IMR-90 (cell line): Measurements from ENCODE around the gene NCKAP5. TPM values are rescaled to one million over a fixed set of nuclear protein-coding genes. Genes with fewer than 3 reads are reported as not detected.

Source experiments
- ATAC-seq: fragments of 200-7000 bp; cut with Tn5 transposase; 2 replicates; pipeline ENCODE4 v1.9.1; 2020; ENCODE audit warnings: low read depth, mild to moderate bottlenecking, moderate library complexity
- BruUV-seq: library from RNA; stranded (reverse); fragments of 400-500 nt; replicated peaks from 2 replicates; lab custom pipeline; 2021; lab: Mats Ljungman, UMichigan
- CTCF ChIA-PET: fragments of 300-600 bp; formaldehyde crosslinking; extraction: SDS; loops from one replicate; lab custom pipeline; 2021; ENCODE audit warnings: antibody characterized with exemption; lab: Yijun Ruan, JAX
- POLR2A ChIA-PET: fragments of 300-600 bp; sonication (Branson Sonifier 250); formaldehyde crosslinking; loops from one replicate; lab custom pipeline; 2022; ENCODE audit warnings: antibody characterized with exemption; ENCODE audit not compliant: unreplicated experiment; lab: Charles Lee
- DNase-seq: peaks from one replicate; pipeline ENCODE4 v3.0.0; 2013
- H2AFZ ChIP-seq: replicated peaks from 2 replicates; pipeline ENCODE3; 2013; ENCODE audit warnings: low read length, mild to moderate bottlenecking; ENCODE audit not compliant: poor library complexity
- H2AK5ac ChIP-seq: 2 replicates; pipeline ENCODE4 v1.6.1; 2013; ENCODE audit warnings: low read depth, low read length, inconsistent platforms
- H2AK9ac ChIP-seq: replicated peaks from 2 replicates; pipeline ENCODE3; 2013; ENCODE audit warnings: mild to moderate bottlenecking, low read depth, low read length, moderate library complexity; ENCODE audit not compliant: poor library complexity
- H2BK120ac ChIP-seq: 2 replicates; pipeline ENCODE4 v1.6.1; 2013; ENCODE audit warnings: low read depth, low read length, inconsistent platforms
- H2BK15ac ChIP-seq: 3 replicates; pipeline ENCODE4 v1.6.1; 2013; ENCODE audit warnings: low read depth, low read length, inconsistent platforms
- H2BK20ac ChIP-seq: 2 replicates; pipeline ENCODE4 v1.6.1; 2013; ENCODE audit warnings: low read depth, mild to moderate bottlenecking, inconsistent platforms, low read length, moderate library complexity
- H2BK5ac ChIP-seq: 2 replicates; pipeline ENCODE4 v1.6.1; 2013; ENCODE audit warnings: mild to moderate bottlenecking, low read depth, low read length, inconsistent platforms; ENCODE audit not compliant: poor library complexity, severe bottlenecking
- H3K14ac ChIP-seq: replicated peaks from 2 replicates; pipeline ENCODE4 v1.6.1; 2013; ENCODE audit warnings: low read depth, low read length, inconsistent platforms
- H3K18ac ChIP-seq: 2 replicates; pipeline ENCODE4 v1.6.1; 2013; ENCODE audit warnings: low read depth, low read length, control low read depth
- H3K23ac ChIP-seq: 2 replicates; pipeline ENCODE4 v1.6.1; 2013; ENCODE audit warnings: low read depth, low read length, inconsistent platforms
- H3K27ac ChIP-seq: 2 replicates; pipeline ENCODE4 v1.5.1; 2013; ENCODE audit warnings: mild to moderate bottlenecking, control low read depth, low read length; ENCODE audit not compliant: insufficient read depth
- H3K27me3 ChIP-seq: 2 replicates; pipeline ENCODE4 v1.6.1; 2013; ENCODE audit warnings: low read length; ENCODE audit not compliant: control insufficient read depth, insufficient read depth
- H3K36me3 ChIP-seq: 2 replicates; pipeline ENCODE4 v1.6.1; 2013; ENCODE audit warnings: low read length, mixed read lengths; ENCODE audit not compliant: control insufficient read depth, insufficient read depth
- H3K4ac ChIP-seq: 2 replicates; pipeline ENCODE4 v1.6.1; 2013; ENCODE audit warnings: low read depth, low read length, inconsistent platforms
- H3K4me1 ChIP-seq: 2 replicates; pipeline ENCODE4 v1.6.1; 2013; ENCODE audit warnings: low read length, mixed read lengths; ENCODE audit not compliant: control insufficient read depth, insufficient read depth
- H3K4me2 ChIP-seq: 2 replicates; pipeline ENCODE4 v1.6.1; 2013; ENCODE audit warnings: low read depth, mild to moderate bottlenecking, control low read depth, low read length, moderate library complexity
- H3K4me3 ChIP-seq: 2 replicates; pipeline ENCODE4 v1.5.1; 2013; ENCODE audit warnings: low read depth, mild to moderate bottlenecking, control low read depth, low read length, moderate library complexity; ENCODE audit not compliant: insufficient read depth
- H3K56ac ChIP-seq: 2 replicates; pipeline ENCODE4 v1.6.1; 2013; ENCODE audit warnings: low read length, inconsistent platforms; ENCODE audit not compliant: insufficient read depth; ENCODE audit errors: extremely low read depth
- H3K79me1 ChIP-seq, 2 experiments: 2 replicates each; pipeline ENCODE4 v1.6.1; 2013; ENCODE audit warnings: low read length in 2 of 2, inconsistent platforms in 1 of 2, low read depth in 1 of 2
- H3K9ac ChIP-seq: 2 replicates; pipeline ENCODE4 v1.6.1; 2013; ENCODE audit warnings: low read depth, low read length, control low read depth
- H3K9me1 ChIP-seq: 2 replicates; pipeline ENCODE4 v1.6.1; 2013; ENCODE audit warnings: low read length, inconsistent platforms; ENCODE audit not compliant: insufficient read depth
- H3K9me3 ChIP-seq: 2 replicates; pipeline ENCODE4 v1.6.1; 2013; ENCODE audit warnings: low read length; ENCODE audit not compliant: control insufficient read depth, insufficient read depth
- H4K20me1 ChIP-seq: 2 replicates; pipeline ENCODE4 v1.6.1; 2013; ENCODE audit warnings: low read length, inconsistent platforms; ENCODE audit not compliant: insufficient read depth
- H4K5ac ChIP-seq: 2 replicates; pipeline ENCODE4 v1.6.1; 2013; ENCODE audit warnings: mild to moderate bottlenecking, low read depth, low read length, control low read depth
- H4K8ac ChIP-seq, 2 experiments: 2 replicates each; pipeline ENCODE4 v1.6.1; 2013; ENCODE audit warnings: low read depth in 2 of 2, low read length in 2 of 2, control low read depth in 1 of 2, inconsistent platforms in 1 of 2
- H4K91ac ChIP-seq: 2 replicates; pipeline ENCODE4 v1.6.1; 2013; ENCODE audit warnings: low read depth, low read length, inconsistent platforms; ENCODE audit not compliant: insufficient read depth
- BHLHE40 ChIP-seq: fragments of 150-350 bp; IDR thresholded peaks from 2 replicates; pipeline ENCODE4 v1.6.1; 2016; ENCODE audit warnings: mild to moderate bottlenecking, low read depth, low read length
- CEBPB ChIP-seq: IDR thresholded peaks from 2 replicates; pipeline ENCODE4 v1.6.1; 2012; ENCODE audit warnings: low read depth, low read length, improper control_type of control experiment
- CHD1 ChIP-seq: IDR thresholded peaks from 2 replicates; pipeline ENCODE4 v1.6.1; 2012; ENCODE audit warnings: low read depth, low read length, improper control_type of control experiment
- FOS ChIP-seq: fragments of 150-350 bp; IDR thresholded peaks from 2 replicates; pipeline ENCODE4 v1.6.1; 2016; ENCODE audit warnings: low read depth, low read length
- MAFK ChIP-seq: IDR thresholded peaks from 2 replicates; pipeline ENCODE4 v1.6.1; 2012; ENCODE audit warnings: low read depth, low read length, improper control_type of control experiment
- MAZ ChIP-seq: IDR thresholded peaks from 2 replicates; pipeline ENCODE4 v1.6.1; 2012; ENCODE audit warnings: low read depth, mild to moderate bottlenecking, low read length, improper control_type of control experiment, moderate library complexity, borderline replicate concordance
- MXI1 ChIP-seq: IDR thresholded peaks from 2 replicates; pipeline ENCODE4 v1.6.1; 2012; ENCODE audit warnings: low read depth, mild to moderate bottlenecking, low read length, moderate library complexity, borderline replicate concordance
- NFE2L2 ChIP-seq: fragments of 150-350 bp; IDR thresholded peaks from 2 replicates; pipeline ENCODE4 v1.6.1; 2016; ENCODE audit warnings: low read depth, mild to moderate bottlenecking, low read length
- POLR2A ChIP-seq: IDR thresholded peaks from 2 replicates; pipeline ENCODE4 v1.6.1; 2012; ENCODE audit warnings: mild to moderate bottlenecking, low read depth, low read length
- RAD21 ChIP-seq: IDR thresholded peaks from 2 replicates; pipeline ENCODE4 v1.6.1; 2012; ENCODE audit warnings: low read length, improper control_type of control experiment
- RCOR1 ChIP-seq: IDR thresholded peaks from 2 replicates; pipeline ENCODE4 v1.6.1; 2012; ENCODE audit warnings: mild to moderate bottlenecking, low read length, improper control_type of control experiment; ENCODE audit not compliant: insufficient replicate concordance
- RFX5 ChIP-seq: IDR thresholded peaks from 2 replicates; pipeline ENCODE4 v1.8.0; 2012; ENCODE audit warnings: low read depth, mild to moderate bottlenecking, low read length, moderate library complexity
- SMC3 ChIP-seq: fragments of 150-350 bp; IDR thresholded peaks from 2 replicates; pipeline ENCODE4 v1.6.1; 2016; ENCODE audit warnings: low read depth, mild to moderate bottlenecking, antibody characterized with exemption, low read length, moderate library complexity
- WGBS, 2 experiments: methylation state at CpG; one replicate each; pipeline versions ENCODE4 v1.1.5 to v1.1.7; 2013; ENCODE audit warnings: missing lambda C conversion rate in 2 of 2; ENCODE audit not compliant: insufficient read length in 1 of 2; ENCODE audit errors: extremely low coverage in 2 of 2; 5-methylcytosine and 5-hydroxymethylcytosine counted together
- dilution Hi-C: fragments of 300-500 bp; cut with HindIII; formaldehyde crosslinking; loops from one replicate; pipeline ENCODE4 v1.14.3; 2018; ENCODE audit warnings: low sequenced_read_pairs; ENCODE audit not compliant: unreplicated experiment
- in situ Hi-C: fragments of 300-500 bp; cut with MboI; formaldehyde crosslinking; loops from 3 replicates; pipeline ENCODE4 v1.14.3; 2019; ENCODE audit warnings: low sequenced_read_pairs, inconsistent platforms, mixed read lengths
- intact Hi-C: fragments of 100-400 bp; cut with micrococcal nuclease; formaldehyde crosslinking; loops from 2 replicates; pipeline ENCODE4 v1.10.0; 2022
- polyA plus RNA-seq, 3 experiments: library from polyadenylated mRNA; depleted of rRNA; stranded (reverse); fragments of >200 nt; gene quantifications; 2 replicates each; pipeline ENCODE4 v1.2.3, GENCODE V29; 2012; ENCODE audit warnings: low replicate concordance in 1 of 3
- total RNA-seq: library from RNA; depleted of rRNA; stranded (reverse); fragments of >200 nt; gene quantifications from 2 replicates; pipeline ENCODE4 v1.2.3, GENCODE V29; 2012
- TF ChIP-seq, protein P1 (sequence below): conservative IDR thresholded peaks from 2 replicates; pipeline ENCODE4 v1.5.1; 2012; ENCODE audit warnings: mild to moderate bottlenecking, low read depth, low read length, improper control_type of control experiment
- TF ChIP-seq, protein P2 (sequence below): fragments of 150-350 bp; IDR thresholded peaks from 2 replicates; pipeline ENCODE4 v1.6.1; 2017; ENCODE audit warnings: mild to moderate bottlenecking, antibody characterized with exemption, low read length, low read depth
- TF ChIP-seq, protein P3 (sequence below): fragments of 150-350 bp; IDR thresholded peaks from 2 replicates; pipeline ENCODE4 v1.6.1; 2016; ENCODE audit warnings: low read depth, mild to moderate bottlenecking, low read length, moderate library complexity, borderline replicate concordance

Gene NCKAP5
- total and polyA plus RNA-seq, 2 of the 4 experiments (the other 2 are of a cell fraction): 2.7 to 3.9 TPM

DNA sequence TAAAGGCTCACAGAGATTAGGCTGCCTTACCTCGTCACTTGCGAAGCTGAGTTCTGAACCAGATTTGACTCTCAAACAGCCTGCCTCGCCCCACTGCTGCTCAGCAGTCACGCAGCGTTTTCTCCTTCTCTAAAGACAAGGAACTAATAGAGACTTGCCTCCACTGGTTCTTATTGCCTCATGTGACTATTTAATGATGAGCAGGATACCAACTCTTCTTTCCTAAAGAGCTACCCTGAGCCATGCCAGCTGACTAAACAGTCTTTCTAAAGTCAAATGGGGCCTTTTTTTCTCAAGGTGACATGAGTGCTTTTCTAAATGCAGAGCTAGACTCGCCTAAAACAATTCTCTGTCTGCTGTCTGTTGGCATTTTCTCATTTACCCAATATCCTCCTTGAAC, 147.5 kb downstream of the NCKAP5 start:
- Histone ChIP-seq H3K36me3 (no peaks in the 10 kb centered on the region), H3K56ac (no peak overlapping the region), H3K4me3 (no peak overlapping the region), H4K8ac (no peak overlapping the region), H3K4me1 (peaks cover 13% of the 10 kb centered on the region), H3K4ac (peak overlapping the region; percentile 3; the same call in 1 of the 2 replicates), H2BK20ac (no peak overlapping the region), H4K91ac (no peak overlapping the region), H2BK5ac (no peak overlapping the region), H3K9me3 (no peaks in the 10 kb centered on the region), H3K9me1 (peaks cover 4% of the 10 kb centered on the region; the same call in 1 of the 2 replicates), H3K14ac (no peak overlapping the region), H2BK15ac (no peak overlapping the region; the same call in 2 of the 3 replicates), H3K79me1 (no peaks in the 10 kb centered on the region), H4K20me1 (no peaks in the 10 kb centered on the region), H3K23ac (no peak overlapping the region), H3K27ac (no peak overlapping the region), H2BK120ac (no peak overlapping the region), H4K5ac (no peak overlapping the region), H3K18ac (no peak overlapping the region), H2AFZ (no peak overlapping the region), H2AK9ac (no peak overlapping the region), H3K9ac (no peak overlapping the region), H3K27me3 (no peaks in the 10 kb centered on the region), H3K4me2 (no peak overlapping the region), H2AK5ac (no peak overlapping the region)
- no TSS peak for BruUV-seq
- dilution Hi-C loops (no loop called here), in situ Hi-C loops (no loop called here), intact Hi-C loops (loop anchor here (5.0 to 10.0 kb wide), 2 partner anchors 93 to 114 kb away; no protein-coding TSS in a partner anchor)
- DNase-seq: no peak
- ATAC-seq: no peak
- CTCF ChIA-PET: no interaction called here
- POLR2A ChIA-PET: no interaction called here
- 97% methylated on average over 3 of the region's 6 CpGs; no CpG with 5 or more reads in 1 of the 2 experiments for WGBS, 2 experiments
- TF ChIP-seq MAZ (no peak), CEBPB (no peak), MAFK (no peak), MXI1 (no peak), SMC3 (no peak), POLR2A (no peak), CHD1 (no peak), RAD21 (no peak), NFE2L2 (no peak), BHLHE40 (no peak), FOS (no peak), RCOR1 (no peak), RFX5 (no peak)
- TF ChIP-seq, protein P1, sequence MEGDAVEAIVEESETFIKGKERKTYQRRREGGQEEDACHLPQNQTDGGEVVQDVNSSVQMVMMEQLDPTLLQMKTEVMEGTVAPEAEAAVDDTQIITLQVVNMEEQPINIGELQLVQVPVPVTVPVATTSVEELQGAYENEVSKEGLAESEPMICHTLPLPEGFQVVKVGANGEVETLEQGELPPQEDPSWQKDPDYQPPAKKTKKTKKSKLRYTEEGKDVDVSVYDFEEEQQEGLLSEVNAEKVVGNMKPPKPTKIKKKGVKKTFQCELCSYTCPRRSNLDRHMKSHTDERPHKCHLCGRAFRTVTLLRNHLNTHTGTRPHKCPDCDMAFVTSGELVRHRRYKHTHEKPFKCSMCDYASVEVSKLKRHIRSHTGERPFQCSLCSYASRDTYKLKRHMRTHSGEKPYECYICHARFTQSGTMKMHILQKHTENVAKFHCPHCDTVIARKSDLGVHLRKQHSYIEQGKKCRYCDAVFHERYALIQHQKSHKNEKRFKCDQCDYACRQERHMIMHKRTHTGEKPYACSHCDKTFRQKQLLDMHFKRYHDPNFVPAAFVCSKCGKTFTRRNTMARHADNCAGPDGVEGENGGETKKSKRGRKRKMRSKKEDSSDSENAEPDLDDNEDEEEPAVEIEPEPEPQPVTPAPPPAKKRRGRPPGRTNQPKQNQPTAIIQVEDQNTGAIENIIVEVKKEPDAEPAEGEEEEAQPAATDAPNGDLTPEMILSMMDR: no peak
- TF ChIP-seq, protein P2, sequence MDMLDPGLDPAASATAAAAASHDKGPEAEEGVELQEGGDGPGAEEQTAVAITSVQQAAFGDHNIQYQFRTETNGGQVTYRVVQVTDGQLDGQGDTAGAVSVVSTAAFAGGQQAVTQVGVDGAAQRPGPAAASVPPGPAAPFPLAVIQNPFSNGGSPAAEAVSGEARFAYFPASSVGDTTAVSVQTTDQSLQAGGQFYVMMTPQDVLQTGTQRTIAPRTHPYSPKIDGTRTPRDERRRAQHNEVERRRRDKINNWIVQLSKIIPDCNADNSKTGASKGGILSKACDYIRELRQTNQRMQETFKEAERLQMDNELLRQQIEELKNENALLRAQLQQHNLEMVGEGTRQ: no peak
- TF ChIP-seq, protein P3, sequence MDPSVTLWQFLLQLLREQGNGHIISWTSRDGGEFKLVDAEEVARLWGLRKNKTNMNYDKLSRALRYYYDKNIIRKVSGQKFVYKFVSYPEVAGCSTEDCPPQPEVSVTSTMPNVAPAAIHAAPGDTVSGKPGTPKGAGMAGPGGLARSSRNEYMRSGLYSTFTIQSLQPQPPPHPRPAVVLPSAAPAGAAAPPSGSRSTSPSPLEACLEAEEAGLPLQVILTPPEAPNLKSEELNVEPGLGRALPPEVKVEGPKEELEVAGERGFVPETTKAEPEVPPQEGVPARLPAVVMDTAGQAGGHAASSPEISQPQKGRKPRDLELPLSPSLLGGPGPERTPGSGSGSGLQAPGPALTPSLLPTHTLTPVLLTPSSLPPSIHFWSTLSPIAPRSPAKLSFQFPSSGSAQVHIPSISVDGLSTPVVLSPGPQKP: no peak
